GM18873 (cell line): Measurements from ENCODE around the gene LTBP4.
"Not testable (repeated sequence)": the region's sequence is repeated elsewhere in the genome, so short reads cannot be mapped to it uniquely, and the experiment has no call there.

Experiments
- ATAC-seq: cut with Tn5 transposase; IDR thresholded peaks from one replicate; pipeline ENCODE4 v1.9.1; 2021; ENCODE audit warnings: mild to moderate bottlenecking, moderate library complexity, moderate number of reproducible peaks; ENCODE audit not compliant: unreplicated experiment, low FRiP score

LTBP4 gene

DNA sequence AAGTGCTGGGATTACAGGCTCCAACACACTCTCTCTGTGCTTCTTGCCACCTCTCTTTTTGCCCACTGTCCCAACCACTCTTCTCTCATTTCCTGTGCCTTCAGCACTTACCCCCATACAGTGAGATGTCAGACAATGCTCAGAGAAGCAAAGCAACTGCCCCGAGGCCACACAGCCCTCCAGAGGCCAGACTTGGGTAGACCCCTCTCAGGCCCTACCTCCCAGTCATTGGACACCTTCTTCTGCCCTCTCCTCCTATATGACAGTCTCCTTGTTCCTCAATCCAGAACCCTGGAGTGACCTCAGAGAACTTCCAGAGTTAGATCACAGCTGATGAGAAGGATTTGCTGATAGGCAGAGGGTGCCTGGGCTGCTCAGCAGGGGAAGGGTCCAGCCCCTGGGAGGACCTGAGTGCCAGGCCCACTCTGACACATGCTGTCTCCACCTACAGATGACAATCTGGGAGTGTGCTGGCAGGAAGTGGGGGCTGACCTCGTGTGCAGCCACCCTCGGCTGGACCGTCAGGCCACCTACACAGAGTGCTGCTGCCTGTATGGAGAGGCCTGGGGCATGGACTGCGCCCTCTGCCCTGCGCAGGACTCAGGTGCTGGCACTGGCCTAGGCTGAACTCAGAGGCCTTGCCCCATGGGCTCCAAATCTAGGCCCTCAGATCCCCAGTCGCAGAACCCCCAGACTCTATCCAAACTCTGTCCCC is 24.4 kb downstream of the LTBP4 start:
- ATAC-seq = no peak

DNA sequence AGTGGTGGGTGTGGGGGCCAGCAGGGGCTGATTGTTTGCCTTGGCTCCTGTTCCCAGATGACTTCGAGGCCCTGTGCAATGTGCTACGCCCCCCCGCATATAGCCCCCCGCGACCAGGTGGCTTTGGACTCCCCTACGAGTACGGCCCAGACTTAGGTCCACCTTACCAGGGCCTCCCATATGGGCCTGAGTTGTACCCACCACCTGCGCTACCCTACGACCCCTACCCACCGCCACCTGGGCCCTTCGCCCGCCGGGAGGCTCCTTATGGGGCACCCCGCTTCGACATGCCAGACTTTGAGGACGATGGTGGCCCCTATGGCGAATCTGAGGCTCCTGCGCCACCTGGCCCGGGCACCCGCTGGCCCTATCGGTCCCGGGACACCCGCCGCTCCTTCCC is 25.7 kb downstream of the LTBP4 start:
- ATAC-seq = no peak

DNA sequence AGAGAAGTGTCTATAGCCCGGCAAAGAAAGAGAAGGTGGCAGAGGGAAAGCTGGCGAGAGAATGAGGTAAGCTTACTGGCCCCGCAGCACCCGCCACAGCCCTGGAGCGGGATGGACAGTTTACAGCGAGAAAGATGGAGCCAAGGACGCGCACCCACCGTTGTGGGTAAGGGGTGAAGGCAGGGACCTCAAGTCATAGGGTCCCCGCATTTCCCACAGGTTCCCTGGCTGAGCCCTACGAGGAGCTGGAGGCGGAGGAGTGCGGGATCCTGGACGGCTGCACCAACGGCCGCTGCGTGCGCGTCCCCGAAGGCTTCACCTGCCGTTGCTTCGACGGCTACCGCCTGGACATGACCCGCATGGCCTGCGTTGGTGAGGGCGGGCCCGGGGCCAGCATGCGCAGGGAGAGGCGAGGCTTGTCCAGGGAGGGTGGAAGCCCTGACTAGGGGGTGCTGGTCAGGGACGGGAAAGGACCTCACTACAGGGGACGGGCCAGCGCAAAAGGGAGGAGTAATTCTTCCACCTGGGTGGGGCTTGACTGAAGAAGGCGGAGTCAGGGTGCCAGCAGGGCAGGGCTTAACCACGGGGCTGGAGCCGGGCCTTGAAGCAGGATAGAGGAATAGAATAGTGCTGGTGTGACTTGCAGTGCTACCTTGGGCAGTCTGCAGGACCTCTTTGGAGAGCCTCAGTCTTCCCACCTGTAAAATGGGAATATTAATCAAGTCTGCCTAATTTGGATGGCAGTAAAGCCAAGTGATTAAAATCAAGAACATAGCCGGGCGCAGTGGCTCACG is 26.5 kb downstream of the LTBP4 start:
- no peak for ATAC-seq

DNA sequence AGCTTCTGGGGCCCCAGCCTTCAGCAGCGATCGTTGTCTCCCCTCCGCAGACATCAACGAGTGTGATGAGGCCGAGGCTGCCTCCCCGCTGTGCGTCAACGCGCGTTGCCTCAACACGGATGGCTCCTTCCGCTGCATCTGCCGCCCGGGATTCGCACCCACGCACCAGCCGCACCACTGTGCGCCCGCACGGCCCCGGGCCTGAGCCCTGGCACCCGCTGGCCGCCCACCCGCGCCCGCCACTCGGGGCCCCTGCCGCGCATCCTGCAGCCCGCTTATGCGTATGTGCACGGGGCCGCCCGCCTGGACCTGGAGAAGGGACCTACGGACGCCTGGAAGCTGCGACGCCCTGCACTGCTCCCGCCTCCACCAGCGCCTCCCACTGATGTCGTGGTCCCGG is 28.2 kb downstream of the LTBP4 start:
- ATAC-seq = no peak

DNA sequence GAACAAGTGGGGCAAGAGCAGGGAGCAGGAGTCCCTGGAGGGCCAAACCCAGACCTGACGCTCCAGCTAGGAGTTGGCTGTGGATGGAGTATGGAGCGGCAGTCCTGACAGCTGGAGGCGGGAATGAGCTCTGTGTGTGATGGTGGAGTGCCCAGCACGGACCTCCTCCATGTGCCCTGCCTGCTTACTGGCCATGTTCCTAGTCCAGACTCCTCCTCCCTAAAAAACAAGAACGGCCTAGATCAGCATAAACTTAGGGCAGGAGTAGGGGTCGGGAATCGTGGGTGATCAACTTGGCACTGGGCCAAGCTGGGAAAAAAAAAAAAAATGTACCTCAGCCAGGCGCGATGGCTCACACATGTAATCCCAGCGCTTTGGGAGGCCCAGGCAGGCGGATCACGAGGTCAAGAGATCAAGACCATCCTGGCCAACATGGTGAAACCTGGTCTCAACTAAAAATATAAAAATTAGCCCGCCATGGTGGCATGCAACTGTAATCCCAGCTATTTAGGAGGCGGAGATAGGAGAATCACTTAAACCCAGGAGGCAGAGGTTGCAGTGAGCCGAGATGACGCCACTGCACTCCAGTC is 29.5 kb downstream of the LTBP4 start:
- no peak for ATAC-seq

DNA sequence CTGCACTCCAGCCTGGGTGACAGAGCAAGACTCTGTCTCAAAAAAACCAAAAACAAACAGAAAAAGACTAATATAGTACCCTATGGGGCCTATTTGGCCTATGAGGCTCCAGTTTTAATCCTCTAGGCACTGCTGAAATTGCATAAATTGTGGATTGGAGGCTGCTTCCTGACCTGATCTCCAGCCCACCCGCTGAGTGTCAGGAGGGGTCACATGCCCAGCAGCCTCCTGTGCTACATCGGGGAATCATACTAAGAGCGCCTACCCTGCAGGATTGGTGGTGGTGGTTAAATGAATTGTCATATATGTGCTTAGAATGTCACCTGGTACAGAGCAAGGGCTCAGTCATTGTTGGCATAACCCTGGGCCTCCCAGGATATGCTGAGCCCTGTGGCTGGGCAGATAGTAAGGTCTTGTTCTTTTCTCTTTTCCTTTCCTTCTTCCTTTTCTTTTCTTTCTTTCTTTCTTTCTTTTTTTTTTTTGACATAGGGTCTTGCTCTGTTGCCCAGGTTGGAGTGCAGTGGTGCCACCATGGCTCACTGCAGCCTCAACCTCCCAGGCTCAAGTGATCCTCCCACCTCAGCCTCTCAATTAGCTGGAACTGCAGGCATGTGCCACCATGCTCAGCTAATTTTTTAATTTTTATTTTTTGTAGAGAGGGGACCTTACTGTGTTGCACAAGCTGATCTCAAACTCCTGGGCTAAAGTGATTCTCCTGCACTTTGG is 31.3 kb downstream of the LTBP4 start:
- no peak for ATAC-seq

DNA sequence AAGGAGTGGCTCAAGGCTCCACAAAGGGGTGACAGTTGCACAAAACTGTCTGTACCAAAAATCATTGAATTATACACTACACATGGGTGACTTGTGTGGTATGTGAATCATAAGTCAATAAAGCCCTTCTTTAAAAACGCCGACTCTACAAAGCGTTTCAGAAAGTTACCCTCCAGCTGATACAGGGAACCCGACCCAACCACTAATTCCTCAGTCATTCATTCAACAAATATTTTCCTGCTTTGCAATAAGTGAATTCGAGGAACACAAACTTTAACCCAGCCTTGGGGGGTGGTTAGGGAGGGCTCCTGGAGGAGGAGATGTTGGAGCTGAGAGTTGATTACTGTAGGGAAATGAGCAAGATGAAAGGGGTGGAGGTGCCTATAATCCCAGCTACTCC is 32.0 kb downstream of the LTBP4 start:
- ATAC-seq = no peak

DNA sequence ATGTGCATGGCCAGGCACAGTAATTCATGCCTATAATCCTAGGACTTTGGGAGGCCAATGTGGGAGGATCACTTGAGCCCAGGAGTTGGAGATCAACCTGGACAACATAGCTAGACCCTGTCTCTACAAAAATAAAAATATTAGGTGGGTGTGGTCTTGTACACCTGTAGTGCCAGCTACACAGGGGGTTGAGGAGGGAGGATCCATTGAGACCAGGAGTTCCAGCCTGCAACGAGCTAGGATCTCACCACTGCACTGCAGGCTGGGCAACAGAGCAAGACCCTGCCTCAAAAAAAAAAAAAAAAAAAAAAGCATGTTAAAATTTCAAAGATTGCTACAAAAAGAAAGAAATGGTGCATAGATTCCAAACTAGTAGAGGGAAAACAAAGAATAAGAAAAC is 37.2 kb downstream of the LTBP4 start:
- no peak for ATAC-seq

DNA sequence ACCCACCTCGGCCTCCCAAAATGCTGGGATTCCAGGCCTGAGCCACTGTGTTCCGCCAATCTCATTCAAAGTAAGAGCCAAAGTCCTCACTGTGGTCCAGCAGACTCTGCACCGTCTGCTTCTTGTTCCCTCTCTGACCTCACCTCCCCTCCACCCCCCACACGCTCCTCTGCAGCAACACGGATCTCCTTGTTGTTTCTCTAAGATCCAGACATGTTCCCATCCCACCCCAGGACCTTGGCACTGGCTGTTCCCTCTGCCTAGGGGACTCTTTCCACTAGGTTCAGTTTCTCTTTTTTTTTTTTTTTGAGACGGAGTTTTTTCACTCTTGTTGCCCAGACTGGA is 38.4 kb downstream of the LTBP4 start:
- ATAC-seq = no peak

DNA sequence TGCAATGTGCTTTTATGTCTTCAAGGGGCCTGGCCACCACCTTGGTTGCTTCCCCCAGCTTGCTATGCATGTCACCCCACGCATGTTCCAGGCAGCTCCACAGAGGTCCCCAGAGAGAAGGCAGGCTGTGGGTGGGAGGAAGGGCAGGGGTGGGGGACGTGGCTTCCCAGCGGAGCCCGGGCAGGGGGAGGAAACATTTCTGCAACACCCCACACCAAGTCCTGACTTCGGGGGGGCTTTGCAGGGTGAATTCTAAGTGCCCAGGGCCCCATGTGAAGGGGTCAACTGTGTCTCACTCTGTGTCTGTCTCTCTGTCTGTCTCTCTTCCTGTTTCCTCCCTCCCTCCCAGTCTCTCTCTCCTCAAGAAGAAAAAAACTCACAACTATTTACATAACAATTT is 39.6 kb downstream of the LTBP4 start:
- ATAC-seq = no peak

DNA sequence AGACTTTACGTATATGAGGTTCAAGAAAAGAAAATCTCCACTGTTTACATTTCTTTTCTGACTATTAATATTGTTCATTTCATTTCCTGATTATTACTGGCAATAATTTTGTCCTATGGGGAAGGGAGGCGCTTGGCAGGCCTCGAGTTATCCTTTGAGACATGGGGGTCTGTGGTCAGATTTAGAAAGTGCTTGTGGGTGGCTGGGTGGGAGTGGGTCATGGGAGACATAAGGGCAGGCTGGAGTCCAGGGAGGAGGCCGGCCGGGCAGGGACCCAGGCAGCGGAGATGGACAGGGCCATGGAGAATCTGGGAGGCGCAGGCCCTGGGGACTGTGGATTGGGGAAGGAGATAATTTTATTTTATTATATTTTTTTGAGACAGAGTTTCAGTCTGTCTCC is 40.1 kb downstream of the LTBP4 start:
- ATAC-seq = no peak

DNA sequence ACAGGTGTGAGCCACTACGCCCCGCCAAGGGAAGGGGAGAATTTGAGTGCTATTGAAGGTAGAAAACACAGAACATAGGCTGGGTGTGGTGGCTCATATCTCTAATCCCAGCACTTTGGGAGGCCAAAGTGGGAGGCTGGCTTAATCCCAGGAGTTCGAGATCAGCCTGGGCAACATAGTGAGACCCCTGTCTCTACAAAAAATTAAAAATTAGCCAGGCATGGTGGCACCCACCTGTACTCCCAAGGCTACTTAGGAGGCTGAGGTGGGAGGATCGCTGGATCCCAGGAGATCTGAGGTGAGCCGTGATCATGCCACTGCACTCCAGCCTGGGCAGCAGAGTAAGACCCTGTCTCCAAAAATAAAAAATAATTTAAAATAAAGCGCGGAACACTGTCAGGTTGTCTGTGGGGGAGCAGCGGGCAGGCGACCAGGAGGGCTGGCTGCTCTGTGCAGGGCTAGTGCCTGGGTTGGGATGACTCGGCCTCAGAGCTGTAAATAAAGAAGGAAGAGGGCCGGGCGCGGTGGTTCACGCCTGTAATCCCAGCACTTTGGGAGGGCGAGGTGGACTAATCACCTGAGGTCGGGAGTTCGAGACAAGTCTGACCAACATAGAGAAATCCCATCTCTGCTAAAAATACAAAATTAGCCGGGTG is 41.0 kb downstream of the LTBP4 start:
- ATAC-seq = no peak

DNA sequence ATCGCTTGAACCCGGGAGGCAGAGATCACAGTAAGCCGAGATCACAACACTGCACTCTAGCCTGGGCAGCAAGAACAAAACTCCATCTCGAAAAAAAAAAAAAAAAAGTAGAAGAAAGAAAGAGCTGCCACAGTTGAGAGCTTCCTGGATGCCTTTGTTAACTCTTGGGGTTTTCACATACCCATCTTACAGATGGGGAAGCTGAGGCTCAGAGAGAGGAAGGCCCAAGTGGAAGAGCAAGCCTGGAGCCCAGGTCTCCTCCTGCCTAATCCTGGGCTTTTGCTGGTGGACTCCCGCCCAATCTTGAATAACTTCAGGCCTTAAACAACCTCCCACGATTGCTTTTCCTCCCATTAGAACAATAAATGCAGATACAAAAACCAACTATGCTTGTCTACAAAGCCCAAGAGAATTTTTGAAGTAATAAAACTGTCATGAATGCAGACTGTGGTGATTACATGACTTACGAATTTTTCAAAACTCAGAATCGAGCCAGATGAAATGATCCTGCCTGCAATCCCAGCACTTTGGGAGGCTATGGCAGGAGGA is 41.7 kb downstream of the LTBP4 start:
- no peak for ATAC-seq

DNA sequence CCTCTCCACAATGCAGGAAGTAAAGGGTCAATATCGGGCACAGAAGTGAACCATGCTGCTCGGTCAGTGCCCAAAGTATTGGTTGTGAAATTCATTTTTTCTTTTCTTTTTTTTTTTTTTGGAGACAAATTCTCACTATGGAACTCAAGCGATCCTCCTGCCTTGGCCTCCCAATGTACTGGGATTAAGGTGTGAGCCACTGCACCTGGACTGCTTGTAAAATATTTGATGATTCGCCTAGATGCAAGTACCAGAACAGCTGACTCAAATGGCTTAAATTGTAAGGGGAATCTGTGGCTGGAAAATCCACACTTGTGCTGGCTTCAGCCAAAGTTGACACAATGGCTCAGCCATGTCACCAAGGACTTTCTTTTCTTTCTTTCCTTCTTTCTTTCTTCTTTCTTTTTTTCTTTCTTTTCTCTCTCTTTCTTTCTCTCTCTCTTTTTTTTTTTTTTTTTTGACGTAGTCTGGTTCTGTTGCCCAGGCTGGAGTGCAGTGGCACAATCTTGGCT is 45.6 kb downstream of the LTBP4 start:
- ATAC-seq = no peak

DNA sequence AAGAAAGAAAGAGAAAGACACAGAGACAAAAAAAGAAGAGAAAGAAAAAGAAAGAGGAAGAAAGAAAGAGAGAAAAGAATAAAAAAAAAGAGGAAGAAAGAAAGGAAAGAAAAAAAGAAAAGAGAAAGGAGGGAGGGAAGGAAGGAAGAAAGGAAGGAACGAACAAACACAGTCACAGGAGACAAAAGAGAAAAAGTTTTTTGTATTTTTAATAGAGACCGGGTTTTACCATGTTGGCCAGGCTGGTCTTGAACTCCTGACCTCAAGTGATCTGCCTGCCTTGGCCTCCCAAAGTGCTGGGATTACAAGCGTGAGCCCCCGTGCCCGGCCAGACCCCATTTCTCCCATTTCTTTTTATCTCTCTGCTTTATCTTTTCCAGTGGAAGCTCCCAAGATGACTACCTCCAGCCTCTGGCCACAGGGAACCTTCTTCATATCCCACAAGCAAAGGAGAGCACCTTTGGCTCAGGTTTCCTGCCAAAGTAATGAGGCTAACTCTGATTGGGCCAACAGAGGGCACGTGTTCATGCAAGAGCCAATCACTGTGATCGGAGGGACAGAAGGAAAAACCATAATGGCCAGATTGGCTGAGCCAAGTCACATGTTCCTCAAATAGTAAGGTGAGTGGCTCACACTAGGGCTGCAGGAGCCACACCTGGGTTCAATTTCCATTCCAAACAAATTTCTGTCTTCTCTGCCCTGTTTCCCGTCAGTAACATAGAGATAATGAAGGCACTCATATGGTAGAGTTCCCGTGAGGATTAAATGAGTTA is 48.9 kb downstream of the LTBP4 start:
- not testable (repeated sequence) for ATAC-seq

DNA sequence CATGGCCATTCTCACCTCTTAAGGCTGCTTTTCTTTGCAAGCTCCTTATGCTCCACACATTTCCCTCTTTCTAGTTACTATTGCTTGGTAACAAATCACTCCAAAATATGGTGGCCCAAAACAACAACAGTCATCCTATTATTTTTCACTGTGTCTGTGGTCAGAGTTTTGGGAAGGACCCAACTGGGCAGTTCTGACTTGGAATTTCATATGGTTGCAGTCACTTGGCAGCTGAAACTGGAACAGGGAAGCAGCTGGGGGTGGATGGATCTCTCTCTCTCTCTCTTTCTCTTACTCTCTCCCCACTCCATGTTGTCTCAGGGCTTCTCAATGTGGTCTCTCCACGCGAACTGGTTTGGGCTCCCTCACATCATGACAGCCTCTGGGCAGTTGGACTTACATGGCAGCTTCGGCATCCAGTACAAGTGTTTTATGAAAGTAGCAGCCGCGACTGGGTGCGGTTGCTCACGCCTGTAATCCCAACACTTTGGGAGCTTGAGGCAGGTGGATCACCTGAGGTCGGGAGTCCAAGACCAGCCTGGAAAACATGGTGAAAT is 49.7 kb downstream of the LTBP4 start:
- no peak for ATAC-seq

DNA sequence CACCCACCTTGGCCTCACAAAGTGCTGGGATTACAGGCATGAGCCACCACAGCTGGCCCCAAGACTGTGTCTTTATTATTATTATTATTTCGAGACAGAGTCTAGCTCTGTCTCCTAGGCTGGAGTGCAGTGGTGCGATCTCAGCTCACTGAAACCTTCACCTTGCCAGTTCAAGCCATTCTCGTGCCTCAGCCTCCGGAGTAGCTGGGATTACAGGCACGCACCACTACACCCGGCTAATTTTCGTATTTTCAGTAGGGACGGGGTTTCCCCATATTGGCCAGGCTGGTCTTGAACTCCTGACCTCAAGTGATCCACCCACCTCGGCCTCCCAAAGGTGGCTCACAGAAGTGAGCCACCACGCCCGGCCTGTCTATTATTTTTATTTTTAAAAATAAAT is 51.1 kb downstream of the LTBP4 start:
- ATAC-seq = not testable (repeated sequence)

DNA sequence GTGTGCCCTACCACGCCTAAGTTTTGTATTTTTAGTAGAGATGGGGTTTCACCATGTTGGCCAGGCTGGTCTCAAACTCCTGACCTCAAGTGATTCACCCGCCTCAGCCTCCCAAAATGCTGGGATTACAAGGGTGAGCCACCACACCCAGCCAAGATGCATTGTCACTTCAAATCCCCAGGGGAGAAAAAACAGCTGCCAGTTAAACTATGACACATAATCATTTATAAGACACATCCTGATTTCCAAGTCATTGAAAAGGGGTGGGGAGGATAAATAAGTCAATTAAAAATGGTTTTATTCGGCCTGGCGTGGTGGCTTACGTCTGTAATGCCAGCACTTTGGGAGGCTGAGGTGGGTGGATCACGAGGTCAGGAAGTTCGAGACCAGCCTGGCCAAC is 54.5 kb downstream of the LTBP4 start:
- not testable (repeated sequence) for ATAC-seq

DNA sequence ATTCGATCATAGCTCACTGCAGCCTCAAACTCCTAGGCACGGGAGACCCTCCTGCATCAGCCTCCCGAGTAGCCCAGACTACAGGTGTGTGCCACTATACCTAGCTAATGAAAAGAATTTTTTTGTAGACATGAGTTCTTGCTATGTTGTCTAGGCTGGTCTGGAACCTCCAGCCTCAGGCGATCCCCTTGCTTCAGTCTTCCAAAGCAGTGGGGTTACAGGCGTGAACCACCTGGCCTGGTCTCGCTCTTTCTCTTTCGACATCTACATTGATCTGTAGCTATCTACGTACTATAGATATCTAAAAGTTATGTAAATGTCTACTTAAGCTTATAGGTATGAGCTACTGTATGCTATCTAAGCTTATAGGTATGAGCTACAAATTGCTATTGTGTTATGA is 56.9 kb downstream of the LTBP4 start:
- no peak for ATAC-seq
